HG03066 (cell line): ENCODE results near the gene C9.
"Not testable (repeated sequence)": the region's sequence is repeated elsewhere in the genome, so short reads cannot be mapped to it uniquely, and the experiment has no call there.

Experiments used
- ATAC-seq: cut with Tn5 transposase; IDR thresholded peaks from one replicate; pipeline ENCODE4 v1.9.1; 2021; ENCODE audit warnings: low read depth; ENCODE audit not compliant: unreplicated experiment

C9 gene

GRCh38 chr5:39270225-39270848 lies 94.0 kb downstream of the C9 start:
- no peak for ATAC-seq

GRCh38 chr5:39267186-39267585 lies 97.1 kb downstream of the C9 start:
- no peak for ATAC-seq

GRCh38 chr5:39266442-39266841 lies 97.9 kb downstream of the C9 start:
- ATAC-seq, result no peak

GRCh38 chr5:39264528-39264927 lies 99.8 kb downstream of the C9 start:
- ATAC-seq, result no peak

GRCh38 chr5:39262981-39263380 lies 101.3 kb downstream of the C9 start:
- ATAC-seq, result no peak

- ATAC-seq, result no peak
Observed at GRCh38 chr5:39260095-39260494, 104.2 kb downstream of the C9 start.

GRCh38 chr5:39257554-39257953 lies 106.7 kb downstream of the C9 start:
- no peak for ATAC-seq

- ATAC-seq, result no peak
Observed at GRCh38 chr5:39256477-39257235, 107.6 kb downstream of the C9 start.

GRCh38 chr5:39255406-39255805 lies 108.9 kb downstream of the C9 start:
- no peak for ATAC-seq

GRCh38 chr5:39254671-39255070 lies 109.6 kb downstream of the C9 start:
- ATAC-seq, result no peak

- ATAC-seq, result no peak
Observed at GRCh38 chr5:39253196-39253595, 111.1 kb downstream of the C9 start.

- ATAC-seq, result no peak
Observed at GRCh38 chr5:39249564-39250274, 114.6 kb downstream of the C9 start.

GRCh38 chr5:39249069-39249468 lies 115.2 kb downstream of the C9 start:
- ATAC-seq, result no peak

GRCh38 chr5:39240750-39241149 lies 123.5 kb downstream of the C9 start:
- ATAC-seq, result no peak

- no peak for ATAC-seq
Observed at GRCh38 chr5:39238366-39239105, 125.8 kb downstream of the C9 start.

- ATAC-seq, result no peak
Observed at GRCh38 chr5:39236718-39237117, 127.6 kb downstream of the C9 start.

GRCh38 chr5:39235648-39236047 lies 128.6 kb downstream of the C9 start:
- no peak for ATAC-seq

- not testable (repeated sequence) for ATAC-seq
Observed at GRCh38 chr5:39234494-39234893, 129.8 kb downstream of the C9 start.
